OCI-LY1 (cell line): ENCODE results near the gene PACSIN2.

ENCODE experiments used
- EZH2 ChIP-seq: fragments of 200-600 bp; sonication (generic), shearing (Covaris generic); IDR thresholded peaks from 2 replicates; pipeline ENCODE4 v1.8.0; 2017; ENCODE audit warnings: borderline replicate concordance, mixed run types, mild to moderate bottlenecking, antibody characterized with exemption, low read length, moderate library complexity, mixed read lengths
- TF ChIP-seq, protein P1 (sequence below): fragments of 200-600 bp; sonication (generic), shearing (Covaris generic); IDR thresholded peaks from 2 replicates; pipeline ENCODE4 v1.5.1; 2017; ENCODE audit warnings: mild to moderate bottlenecking, antibody characterized with exemption, low read length, moderate library complexity, mixed read lengths

DNA sequence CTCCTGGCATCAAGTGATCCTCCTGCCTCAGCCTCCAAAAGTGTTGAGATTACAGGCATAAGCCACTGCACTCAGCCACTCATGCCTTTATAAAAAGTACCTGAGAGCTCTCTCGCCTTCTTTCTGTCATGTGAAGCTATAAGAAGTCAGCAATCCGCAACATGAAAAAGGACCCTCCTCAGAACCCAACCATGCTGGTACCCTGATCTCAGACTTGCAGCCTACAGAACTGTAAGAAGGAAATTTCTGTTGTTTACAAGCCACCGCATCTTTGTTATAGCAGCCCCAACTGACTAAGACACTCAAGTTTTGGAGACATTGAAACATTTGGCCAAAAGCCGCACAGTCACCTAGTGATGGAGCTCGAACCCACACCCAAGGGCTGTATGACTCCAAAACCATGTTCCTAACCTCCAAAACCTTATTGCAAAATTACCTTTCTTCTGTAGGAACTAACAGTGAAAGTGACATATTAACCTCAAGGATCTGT lies 8.9 kb downstream of the PACSIN2 start:
- TF ChIP-seq, protein P1, sequence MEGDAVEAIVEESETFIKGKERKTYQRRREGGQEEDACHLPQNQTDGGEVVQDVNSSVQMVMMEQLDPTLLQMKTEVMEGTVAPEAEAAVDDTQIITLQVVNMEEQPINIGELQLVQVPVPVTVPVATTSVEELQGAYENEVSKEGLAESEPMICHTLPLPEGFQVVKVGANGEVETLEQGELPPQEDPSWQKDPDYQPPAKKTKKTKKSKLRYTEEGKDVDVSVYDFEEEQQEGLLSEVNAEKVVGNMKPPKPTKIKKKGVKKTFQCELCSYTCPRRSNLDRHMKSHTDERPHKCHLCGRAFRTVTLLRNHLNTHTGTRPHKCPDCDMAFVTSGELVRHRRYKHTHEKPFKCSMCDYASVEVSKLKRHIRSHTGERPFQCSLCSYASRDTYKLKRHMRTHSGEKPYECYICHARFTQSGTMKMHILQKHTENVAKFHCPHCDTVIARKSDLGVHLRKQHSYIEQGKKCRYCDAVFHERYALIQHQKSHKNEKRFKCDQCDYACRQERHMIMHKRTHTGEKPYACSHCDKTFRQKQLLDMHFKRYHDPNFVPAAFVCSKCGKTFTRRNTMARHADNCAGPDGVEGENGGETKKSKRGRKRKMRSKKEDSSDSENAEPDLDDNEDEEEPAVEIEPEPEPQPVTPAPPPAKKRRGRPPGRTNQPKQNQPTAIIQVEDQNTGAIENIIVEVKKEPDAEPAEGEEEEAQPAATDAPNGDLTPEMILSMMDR: no peak
- TF ChIP-seq EZH2: no peak
